HepG2 (cell line): ENCODE results near the gene PELI1. TPM values are rescaled to one million over a fixed set of nuclear protein-coding genes. Genes with fewer than 3 reads are reported as not detected.
A peak's percentile ranks its signal among the peaks of the same experiment; 100 is the strongest.

Experiments used
- ATF7-NPFF ChIP-seq: sonication (generic); formaldehyde crosslinking; IDR thresholded peaks from 2 replicates; pipeline ENCODE4 v1.8.1; 2023; ENCODE audit warnings: mild to moderate bottlenecking, low read depth, missing genetic modification reagents, moderate library complexity
- CBX2 ChIP-seq, 2 experiments: fragments of 200-600 bp in 1 of 2; sonication (generic); formaldehyde crosslinking in 1 of 2; IDR thresholded peaks; 2 replicates each; pipeline versions ENCODE4 v1.7.0 to v1.8.1; 2018 to 2022; ENCODE audit warnings: low read depth in 2 of 2, low read length in 1 of 2, mild to moderate bottlenecking in 1 of 2, missing genetic modification reagents in 1 of 2
- ELF1 ChIP-seq: sonication (generic); formaldehyde crosslinking; IDR thresholded peaks from 2 replicates; pipeline ENCODE4 v1.4.0; 2020; ENCODE audit warnings: missing genetic modification reagents
- FIP1L1 ChIP-seq: fragments of 200-400 bp; formaldehyde crosslinking; IDR thresholded peaks from 2 replicates; pipeline ENCODE4 v1.6.1; 2018; ENCODE audit warnings: low read depth, mild to moderate bottlenecking, low read length, moderate library complexity, borderline replicate concordance; ENCODE audit not compliant: insufficient read depth
- FOXK1 ChIP-seq: sonication (generic); formaldehyde crosslinking; IDR thresholded peaks from 2 replicates; pipeline ENCODE4 v1.4.0; 2020; ENCODE audit warnings: low read depth, missing genetic modification reagents, borderline replicate concordance
- FOXP1 ChIP-seq, 2 experiments: fragments of 450-650 bp in 1 of 2; IDR thresholded peaks; 2 replicates each; pipeline ENCODE4 v1.6.1; 2017 to 2018; ENCODE audit warnings: antibody characterized with exemption in 1 of 2
- GATAD2A ChIP-seq: IDR thresholded peaks from 2 replicates; pipeline ENCODE4 v1.6.1; 2016
- HNRNPL ChIP-seq: fragments of 200-400 bp; formaldehyde crosslinking; IDR thresholded peaks from 2 replicates; pipeline ENCODE4 v1.6.1; 2017; ENCODE audit warnings: mild to moderate bottlenecking, low read depth, low read length
- MXI1 ChIP-seq: IDR thresholded peaks from 3 replicates; pipeline ENCODE4 v1.6.1; 2012; ENCODE audit warnings: low read depth, low read length, inconsistent platforms, borderline replicate concordance
- NFKBIZ ChIP-seq: IDR thresholded peaks from 2 replicates; pipeline ENCODE4 v1.6.1; 2018; ENCODE audit warnings: missing genetic modification reagents, missing compliant biosample characterization
- PCBP1 ChIP-seq: fragments of 200-400 bp; formaldehyde crosslinking; IDR thresholded peaks from 2 replicates; pipeline ENCODE4 v1.6.1; 2017; ENCODE audit warnings: mild to moderate bottlenecking, low read depth, low read length, borderline replicate concordance
- PHB2 ChIP-seq: fragments of 450-650 bp; IDR thresholded peaks from 2 replicates; pipeline ENCODE4 v1.6.1; 2018; ENCODE audit not compliant: partially characterized antibody
- PHF21A ChIP-seq: sonication (generic); formaldehyde crosslinking; IDR thresholded peaks from 2 replicates; pipeline ENCODE4 v1.5.0; 2020; ENCODE audit warnings: mild to moderate bottlenecking, missing genetic modification reagents
- POLR2AphosphoS2 ChIP-seq: IDR thresholded peaks from 2 replicates; pipeline ENCODE4 v1.6.1; 2011; ENCODE audit warnings: low read depth, low read length, improper control_type of control experiment
- RARA ChIP-seq: IDR thresholded peaks from 2 replicates; pipeline ENCODE4 v1.6.1; 2016; ENCODE audit warnings: missing genetic modification reagents, missing compliant biosample characterization
- SIN3A ChIP-seq: IDR thresholded peaks from 2 replicates; pipeline ENCODE4 v1.6.1; 2011; ENCODE audit warnings: low read depth, mild to moderate bottlenecking, control low read depth, low read length, borderline replicate concordance
- SMAD9 ChIP-seq: sonication (generic); formaldehyde crosslinking; IDR thresholded peaks from 2 replicates; pipeline ENCODE4 v1.5.1; 2020; ENCODE audit warnings: mild to moderate bottlenecking, missing genetic modification reagents
- TAF15 ChIP-seq: fragments of 200-400 bp; formaldehyde crosslinking; IDR thresholded peaks from one replicate; pipeline ENCODE4 v1.6.1; 2018; ENCODE audit warnings: mild to moderate bottlenecking, low read depth, low read length; ENCODE audit not compliant: poor library complexity, severe bottlenecking
- TCF12 ChIP-seq, 2 experiments: fragments of 450-650 bp in 1 of 2; sonication (generic) in 1 of 2; formaldehyde crosslinking in 1 of 2; IDR thresholded peaks; 2 replicates each; pipeline versions ENCODE4 v1.6.1 to v1.8.0; 2017 to 2022; ENCODE audit warnings: antibody characterized with exemption in 1 of 2, mild to moderate bottlenecking in 1 of 2, missing genetic modification reagents in 1 of 2, moderate library complexity in 1 of 2
- USF2 ChIP-seq, 2 experiments: sonication (generic) in 1 of 2; formaldehyde crosslinking in 1 of 2; IDR thresholded peaks; 2 replicates each; pipeline versions ENCODE4 v1.5.1 to v1.6.1; 2011 to 2020; ENCODE audit warnings: borderline replicate concordance in 1 of 2, low read depth in 1 of 2, low read length in 1 of 2, mild to moderate bottlenecking in 1 of 2, missing genetic modification reagents in 1 of 2, moderate library complexity in 1 of 2
- YY1 ChIP-seq: IDR thresholded peaks from 2 replicates; pipeline ENCODE4 v1.6.1; 2011; ENCODE audit warnings: low read length, low read depth, moderate library complexity, mild to moderate bottlenecking; ENCODE audit not compliant: insufficient read depth, insufficient replicate concordance
- ZBTB3 ChIP-seq: sonication (generic); formaldehyde crosslinking; IDR thresholded peaks from 2 replicates; pipeline ENCODE4 v1.4.0; 2020; ENCODE audit warnings: low read depth, mild to moderate bottlenecking, moderate library complexity, missing genetic modification reagents, borderline replicate concordance
- ZFP62 ChIP-seq: sonication (generic); formaldehyde crosslinking; IDR thresholded peaks from 2 replicates; pipeline ENCODE4 v1.4.0; 2020; ENCODE audit warnings: missing genetic modification reagents
- ZNF138 ChIP-seq: sonication (generic); formaldehyde crosslinking; IDR thresholded peaks from 2 replicates; pipeline ENCODE4 v1.5.0; 2020; ENCODE audit warnings: mild to moderate bottlenecking, low read depth, missing genetic modification reagents
- ZNF251 ChIP-seq: sonication (generic); formaldehyde crosslinking; IDR thresholded peaks from 2 replicates; pipeline ENCODE4 v1.9.0; 2021; ENCODE audit warnings: mild to moderate bottlenecking, missing genetic modification reagents
- ZNF660 ChIP-seq: sonication (generic); formaldehyde crosslinking; IDR thresholded peaks from 2 replicates; pipeline ENCODE4 v1.5.1; 2020; ENCODE audit warnings: mild to moderate bottlenecking, low read depth, missing genetic modification reagents, borderline replicate concordance
- ZSCAN22 ChIP-seq: sonication (generic); formaldehyde crosslinking; IDR thresholded peaks from 2 replicates; pipeline ENCODE4 v1.4.0; 2020; ENCODE audit warnings: mild to moderate bottlenecking, missing genetic modification reagents
- ZSCAN5A ChIP-seq: sonication (generic); formaldehyde crosslinking; IDR thresholded peaks from 2 replicates; pipeline ENCODE4 v1.8.0; 2022; ENCODE audit warnings: mild to moderate bottlenecking, missing genetic modification reagents, borderline replicate concordance
- polyA plus RNA-seq, 8 experiments: library from polyadenylated mRNA; depleted of rRNA in 3 of 8; stranded (reverse) in 7 of 8; unstranded in 1 of 8; fragments of >200 nt; fragmentation: Illumina TruSeq in 4 of 8; extraction: Trizol in 4 of 8; gene quantifications; 2 replicates each; pipeline versions ENCODE4 v1.2.1 to v1.2.3, GENCODE V29; 2011 to 2016; ENCODE audit warnings: low read depth in 4 of 8, missing spikeins in 1 of 8, mixed read lengths in 1 of 8; ENCODE audit not compliant: insufficient read depth in 1 of 8
- total RNA-seq, 5 experiments: library from RNA; depleted of rRNA; stranded (reverse); fragments of >200 nt; fragmentation: Illumina TruSeq; extraction: Trizol; gene quantifications; 2 replicates each; pipeline ENCODE4 v1.2.3, GENCODE V29; 2016; ENCODE audit warnings: low read depth in 1 of 5

The PELI1 gene
- total and polyA plus RNA-seq, 2 of the 13 experiments (the other 11 are each of a cell fraction or from before 2014, with no cell fraction given) = 12.5 to 16.2 TPM

- TF ChIP-seq ZBTB3 (CRISPR knock-in tag) = 0 out of 2 replicates have a peak, but pooled peaks have one; percentile 26
- TF ChIP-seq MXI1 = no peak
- TF ChIP-seq FOXK1 = no peak
- peak; percentile 18; the same call in 1 of the 2 replicates for TF ChIP-seq RARA
- no peak for TF ChIP-seq SMAD9
- TF ChIP-seq ZFP62 = no peak
- no peak for TF ChIP-seq ZNF660 (CRISPR knock-in tag)
- TF ChIP-seq FIP1L1 = no peak
- no peak for TF ChIP-seq PHF21A (CRISPR knock-in tag)
- TF ChIP-seq TAF15 = no peak
- TF ChIP-seq USF2 (IDR thresholded peaks at IDR 0.05; ENCODE audit: low read depth, low read length) = no peak
- no peak for TF ChIP-seq USF2 (CRISPR knock-in tag; IDR thresholded peaks at IDR 0.05; ENCODE audit: borderline replicate concordance)
- no peak for TF ChIP-seq YY1
- no peak for TF ChIP-seq SIN3A
- TF ChIP-seq ZNF138 = no peak
- no peak for TF ChIP-seq NFKBIZ
- no peak for TF ChIP-seq ZSCAN22 (CRISPR knock-in tag)
- no peak for TF ChIP-seq ELF1
- no peak for TF ChIP-seq ATF7-NPFF (CRISPR knock-in tag)
- no peak for TF ChIP-seq POLR2AphosphoS2
- peak; percentile 76 for TF ChIP-seq GATAD2A (CRISPR knock-in tag)
- TF ChIP-seq FOXP1 (IDR thresholded peaks at IDR 0.05) = no peak
- no peak for TF ChIP-seq FOXP1 (CRISPR knock-in tag; IDR thresholded peaks at IDR 0.05)
- no peak for TF ChIP-seq PHB2
- TF ChIP-seq ZSCAN5A = no peak
- no peak for TF ChIP-seq HNRNPL
- TF ChIP-seq CBX2 (IDR thresholded peaks at IDR 0.05; ENCODE audit: low read depth, low read length) = no peak
- no peak for TF ChIP-seq CBX2 (CRISPR knock-in tag; IDR thresholded peaks at IDR 0.05; ENCODE audit: low read depth)
- no peak for TF ChIP-seq ZNF251
- TF ChIP-seq PCBP1 = no peak
- TF ChIP-seq TCF12 (IDR thresholded peaks at IDR 0.05) = no peak
- no peak for TF ChIP-seq TCF12 (CRISPR knock-in tag; IDR thresholded peaks at IDR 0.05)
These were observed 94.5 kb downstream of the PELI1 start (continued) for GRCh38 chr2:64049633-64050220.
